Naive thymus-derived CD4-positive, alpha-beta T cell (primary cell): ENCODE data around the gene PKIG. TPM values are rescaled to one million over a fixed set of nuclear protein-coding genes. Genes with fewer than 3 reads are reported as not detected.
A peak's percentile ranks its signal among the peaks of the same experiment; 100 is the strongest.

Experiments used
- ATAC-seq: fragments of 150-1000 bp; cut with Tn5 transposase; 2 replicates; pipeline ENCODE4 v1.10.0; 2021; ENCODE audit warnings: mild to moderate bottlenecking, moderate library complexity
- CTCF ChIA-PET: fragments of 350-600 bp; sonication (Branson Sonifier 250); formaldehyde crosslinking; loops from one replicate; lab custom pipeline; 2021; ENCODE audit warnings: antibody characterized with exemption; lab: Charles Lee
- POLR2A ChIA-PET: fragments of 350-600 bp; sonication (Branson Sonifier 250); formaldehyde crosslinking; loops from one replicate; lab custom pipeline; 2021; ENCODE audit warnings: antibody characterized with exemption, inconsistent platforms; lab: Charles Lee
- DNase-seq, 9 donors: peaks; one replicate each; pipeline versions ENCODE4 v3.0.0 to v3.0.0-alpha.2; 2020 to 2022; ENCODE audit warnings: mixed read lengths in 1 of 9
- H3K27ac ChIP-seq: one replicate; pipeline ENCODE4 v1.7.0; 2013; ENCODE audit warnings: mild to moderate bottlenecking, low read depth, low read length, moderate library complexity
- H3K27me3 ChIP-seq, 2 donors: one replicate each; pipeline ENCODE4 v1.7.0; 2013; ENCODE audit warnings: low read length in 2 of 2, mild to moderate bottlenecking in 2 of 2, moderate library complexity in 2 of 2; ENCODE audit not compliant: control insufficient read depth in 2 of 2, insufficient read depth in 2 of 2
- H3K36me3 ChIP-seq, 3 experiments: 1 replicate in 2 of 3; 2 replicates in 1 of 3; pipeline ENCODE4 v1.7.0; 2013; ENCODE audit warnings: low read length in 3 of 3, mild to moderate bottlenecking in 3 of 3, moderate library complexity in 1 of 3; ENCODE audit not compliant: insufficient read depth in 3 of 3, control insufficient read depth in 2 of 3
- H3K4me1 ChIP-seq, 2 donors: one replicate each; pipeline ENCODE4 v1.7.0; 2013; ENCODE audit warnings: low read length in 2 of 2, mild to moderate bottlenecking in 2 of 2, moderate library complexity in 1 of 2; ENCODE audit not compliant: control insufficient read depth in 2 of 2, insufficient read depth in 2 of 2
- H3K4me3 ChIP-seq: 2 replicates; pipeline ENCODE4 v1.7.0; 2013; ENCODE audit warnings: mild to moderate bottlenecking, low read length
- H3K9me3 ChIP-seq, 3 experiments: 1 replicate in 2 of 3; 2 replicates in 1 of 3; pipeline ENCODE4 v1.7.0; 2013; ENCODE audit warnings: low read length in 3 of 3; ENCODE audit not compliant: control insufficient read depth in 2 of 3
- H3K27ac Mint-ChIP-seq, 9 donors: one replicate each; pipeline ENCODE4 v1.8.0; 2020 to 2022; ENCODE audit warnings: mixed read lengths in 9 of 9, mild to moderate bottlenecking in 8 of 9, moderate library complexity in 5 of 9, inconsistent platforms in 2 of 9
- H3K27me3 Mint-ChIP-seq, 5 donors: one replicate each; pipeline ENCODE4 v1.8.0; 2021 to 2022; ENCODE audit warnings: mixed read lengths in 5 of 5, mild to moderate bottlenecking in 1 of 5
- H3K36me3 Mint-ChIP-seq, 5 donors: one replicate each; pipeline ENCODE4 v1.8.0; 2020 to 2022; ENCODE audit warnings: mixed read lengths in 5 of 5, mild to moderate bottlenecking in 3 of 5, inconsistent platforms in 1 of 5
- H3K4me1 Mint-ChIP-seq, 7 donors: one replicate each; pipeline ENCODE4 v1.8.0; 2020 to 2022; ENCODE audit warnings: mixed read lengths in 7 of 7, mild to moderate bottlenecking in 3 of 7, inconsistent platforms in 1 of 7
- H3K4me3 Mint-ChIP-seq, 10 donors: one replicate each; pipeline ENCODE4 v1.8.0; 2020 to 2022; ENCODE audit warnings: mild to moderate bottlenecking in 10 of 10, mixed read lengths in 10 of 10, moderate library complexity in 6 of 10, inconsistent platforms in 2 of 10
- H3K9me3 Mint-ChIP-seq, 11 donors: one replicate each; pipeline ENCODE4 v1.8.0; 2020 to 2022; ENCODE audit warnings: mixed read lengths in 11 of 11, mild to moderate bottlenecking in 4 of 11, inconsistent platforms in 1 of 11, moderate library complexity in 1 of 11
- intact Hi-C, 2 donors: fragments of 100-400 bp; cut with micrococcal nuclease; formaldehyde crosslinking; loops; one replicate each; pipeline ENCODE4 v1.15.1; 2023
- polyA plus RNA-seq, 2 donors: library from polyadenylated mRNA; unstranded; fragments of 300-500 nt; fragmentation: Illumina TruSeq; gene quantifications; one replicate each; pipeline ENCODE4 v1.2.3, GENCODE V29; 2021
- total RNA-seq, 6 experiments: library from RNA in 5 of 6; stranded (reverse) in 5 of 6; gene quantifications; 1 replicate in 5 of 6; 2 replicates in 1 of 6; pipeline ENCODE4 v1.2.3 and lab custom pipeline; 2021 to 2026

The PKIG gene
- total and polyA plus RNA-seq, 7 experiments from 2014 or later: 1.9 to 6.0 (median 2.9) TPM

DNA sequence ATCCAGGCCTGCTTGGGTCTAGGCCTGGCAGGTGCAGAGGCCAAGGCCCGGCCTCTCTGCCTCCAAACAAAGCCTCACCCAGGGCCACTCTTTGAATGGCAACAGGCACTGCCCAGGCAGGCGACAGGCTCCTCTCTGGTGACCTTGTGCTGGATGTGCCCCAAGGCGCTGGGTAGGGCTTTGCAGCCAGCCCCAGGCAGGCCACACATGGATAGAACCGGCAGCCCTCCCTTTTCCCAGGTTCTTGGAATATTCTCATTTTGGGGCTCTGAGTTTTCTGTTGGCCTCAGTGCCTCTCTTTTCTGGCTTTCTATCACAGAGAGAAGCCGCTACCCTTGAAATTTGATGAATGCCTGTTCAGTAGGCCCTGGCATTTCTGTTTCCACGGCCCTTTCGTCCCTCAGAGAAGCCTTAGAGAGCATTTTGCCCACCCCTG, 18.9 kb downstream of the PKIG start:
- Histone ChIP-seq H3K4me1 (peaks cover 0 to 12% of the 10 kb centered on the region in 2 donors), H3K9me3 (no peaks in the 10 kb centered on the region), H3K27me3 (no peaks in the 10 kb centered on the region), H3K36me3 (no peaks in the 10 kb centered on the region), H3K4me3 (no peak overlapping the region), H3K27ac (no peak overlapping the region)
- ChIA-PET POLR2A (interaction anchor here (0.5 kb wide), 1 partner anchor 58 kb away, joined by 3 read pairs; no protein-coding TSS in a partner anchor), CTCF (interaction anchor here (0.8 kb wide), 1 partner anchor 10 kb away, joined by 3 read pairs; no protein-coding TSS in a partner anchor)
- intact Hi-C loops: no loop called here
- H3K36me3 Mint-ChIP-seq: peaks cover 0 to 10% (median 0%) of the 10 kb centered on the region in 5 donors
- H3K4me3 Mint-ChIP-seq: no peak overlapping the region
- no peak for ATAC-seq
- H3K4me1 Mint-ChIP-seq: peaks cover 10 to 40% (median 29%) of the 10 kb centered on the region in 7 donors
- peaks cover 0 to 4% (median 0%) of the 10 kb centered on the region in 11 donors for H3K9me3 Mint-ChIP-seq
- H3K27me3 Mint-ChIP-seq: no peaks in the 10 kb centered on the region
- peak overlapping the region in 3 of 9 donors; percentile 41 to 76 (median 58) for H3K27ac Mint-ChIP-seq
- no peak for DNase-seq

DNA sequence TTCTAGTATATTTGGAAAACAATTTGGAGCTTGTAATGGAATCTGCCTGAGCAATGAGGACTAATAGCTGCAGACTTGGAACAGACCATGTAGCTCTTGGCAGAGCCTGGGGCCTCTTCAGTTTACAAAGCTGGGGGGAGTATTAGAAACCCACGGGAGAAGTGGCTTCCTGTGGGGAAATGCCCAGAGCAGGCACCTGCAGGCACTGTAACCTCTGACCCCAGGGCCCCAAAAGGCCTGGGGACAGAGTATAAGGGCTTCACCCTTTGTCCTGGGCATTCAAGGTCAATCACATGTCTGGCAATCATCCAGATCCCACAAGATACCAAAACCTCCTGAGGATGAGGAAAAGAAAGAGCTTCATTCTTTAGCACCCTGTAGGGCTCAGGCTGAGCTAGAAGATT, 19.4 kb downstream of the PKIG start:
- H3K27me3 ChIP-seq: no peaks in the 10 kb centered on the region
- H3K36me3 Mint-ChIP-seq: peaks cover 0 to 10% (median 0%) of the 10 kb centered on the region in 5 donors
- no peak overlapping the region for H3K27ac ChIP-seq
- peaks cover 0 to 12% of the 10 kb centered on the region in 2 donors for H3K4me1 ChIP-seq
- peaks cover 0 to 4% (median 0%) of the 10 kb centered on the region in 11 donors for H3K9me3 Mint-ChIP-seq
- CTCF ChIA-PET: interaction anchor here (0.6 to 1.2 kb wide), 2 partner anchors 43 to 216 kb away, joined by 3 read pairs; no protein-coding TSS in a partner anchor
- no peaks in the 10 kb centered on the region for H3K9me3 ChIP-seq
- peaks cover 10 to 40% (median 29%) of the 10 kb centered on the region in 7 donors for H3K4me1 Mint-ChIP-seq
- POLR2A ChIA-PET: interaction anchor here (0.6 kb wide), 1 partner anchor 247 kb away, joined by 6 read pairs; no protein-coding TSS in a partner anchor
- DNase-seq (no peak), ATAC-seq (no peak)
- no peak overlapping the region for H3K4me3 Mint-ChIP-seq
- H3K27me3 Mint-ChIP-seq: no peaks in the 10 kb centered on the region
- no peaks in the 10 kb centered on the region for H3K36me3 ChIP-seq
- intact Hi-C loops: no loop called here
- H3K27ac Mint-ChIP-seq: peak overlapping the region in 3 of 9 donors; percentile 21 to 76 (median 41)
- H3K4me3 ChIP-seq: no peak overlapping the region

DNA sequence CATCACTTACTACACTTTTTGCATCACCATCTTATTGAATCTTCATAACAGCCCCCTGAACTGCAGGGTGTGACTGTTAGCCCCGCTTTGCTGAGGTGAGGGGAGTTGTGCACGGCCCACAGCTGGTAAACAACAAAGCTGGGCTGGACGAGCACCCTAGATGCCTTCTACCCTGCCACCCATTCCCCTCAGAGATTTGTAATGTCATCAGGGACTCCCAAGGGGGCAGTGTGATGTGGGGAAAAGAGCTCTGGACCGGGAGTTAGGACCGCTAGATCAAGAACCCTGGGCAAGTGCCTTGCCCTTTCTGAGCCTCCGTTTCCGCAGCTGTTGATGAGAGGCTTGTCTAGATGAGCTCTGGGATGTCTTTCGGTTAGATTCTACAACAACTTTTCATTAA, 20.9 kb downstream of the PKIG start:
- Mint-ChIP-seq H3K27ac (no peak overlapping the region), H3K4me1 (peaks cover 9 to 33% (median 23%) of the 10 kb centered on the region in 7 donors), H3K36me3 (peaks cover 0 to 6% (median 0%) of the 10 kb centered on the region in 5 donors), H3K27me3 (no peaks in the 10 kb centered on the region), H3K9me3 (peaks cover 0 to 4% (median 0%) of the 10 kb centered on the region in 11 donors), H3K4me3 (no peak overlapping the region)
- Histone ChIP-seq H3K4me3 (no peak overlapping the region), H3K4me1 (peaks cover 0 to 9% of the 10 kb centered on the region in 2 donors), H3K27me3 (no peaks in the 10 kb centered on the region), H3K27ac (no peak overlapping the region), H3K9me3 (no peaks in the 10 kb centered on the region), H3K36me3 (no peaks in the 10 kb centered on the region)
- ChIA-PET POLR2A (interaction anchor here (1.1 kb wide), 1 partner anchor 9 kb away, joined by 3 read pairs; no protein-coding TSS in a partner anchor), CTCF (interaction anchor here (0.8 to 1.3 kb wide), 6 partner anchors 9 to 387 kb away, joined by 3 to 7 read pairs (median 4); no protein-coding TSS in a partner anchor)
- ATAC-seq (no peak), DNase-seq (no peak)
- intact Hi-C loops: no loop called here

DNA sequence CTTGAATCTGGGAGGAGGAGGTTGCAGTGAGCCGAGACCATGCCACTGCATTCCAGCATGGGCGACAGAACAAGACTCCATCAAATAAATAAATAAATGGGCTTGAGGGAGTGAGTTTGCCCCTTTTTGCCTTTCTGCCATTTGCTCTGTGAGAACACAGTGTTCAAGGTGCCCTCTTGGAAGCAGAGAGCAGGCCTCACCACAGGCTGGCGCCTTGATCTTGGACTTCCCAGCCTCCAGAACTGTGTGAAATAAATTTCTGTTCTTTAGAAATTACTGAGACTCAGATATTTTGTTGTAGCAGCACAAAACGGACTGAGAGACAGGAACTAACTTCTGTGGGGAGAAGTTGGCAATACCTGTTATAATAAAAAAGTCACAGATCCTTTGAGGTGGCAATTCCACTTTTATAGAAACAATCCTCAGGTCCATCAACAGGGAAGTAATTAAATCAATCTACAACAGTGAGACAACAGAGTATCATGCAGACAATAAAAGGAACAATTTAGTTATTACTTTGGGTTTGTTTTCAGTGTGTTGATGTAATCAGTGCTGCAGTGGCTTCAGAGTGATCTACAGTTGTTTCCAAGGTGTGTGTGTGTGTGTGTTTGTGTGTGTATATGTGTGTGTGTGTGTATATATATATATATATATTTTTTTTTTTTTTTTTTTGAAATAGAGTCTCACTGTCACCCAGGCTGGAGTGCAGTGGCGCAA, 24.5 kb downstream of the PKIG start:
- no peaks in the 10 kb centered on the region for H3K27me3 ChIP-seq
- H3K4me1 ChIP-seq: peaks cover 8 to 20% of the 10 kb centered on the region in 2 donors
- H3K4me3 ChIP-seq: no peak overlapping the region
- Mint-ChIP-seq H3K36me3 (peaks cover 0 to 5% (median 0%) of the 10 kb centered on the region in 5 donors), H3K27ac (peak overlapping the region in 1 of 9 donors; percentile 8), H3K4me3 (no peak overlapping the region), H3K27me3 (no peaks in the 10 kb centered on the region), H3K4me1 (peaks cover 9 to 27% (median 20%) of the 10 kb centered on the region in 7 donors), H3K9me3 (peaks cover 0 to 4% (median 0%) of the 10 kb centered on the region in 11 donors)
- no peak for ATAC-seq
- CTCF ChIA-PET: interaction anchor here (0.7 kb wide), 1 partner anchor 394 kb away, joined by 3 read pairs; no protein-coding TSS in a partner anchor
- no peak for DNase-seq
- no peaks in the 10 kb centered on the region for H3K9me3 ChIP-seq
- intact Hi-C loops: no loop called here
- POLR2A ChIA-PET: interaction anchor here (0.6 kb wide), 1 partner anchor 260 kb away, joined by 3 read pairs; no protein-coding TSS in a partner anchor
- H3K36me3 ChIP-seq: no peaks in the 10 kb centered on the region
- no peak overlapping the region for H3K27ac ChIP-seq

DNA sequence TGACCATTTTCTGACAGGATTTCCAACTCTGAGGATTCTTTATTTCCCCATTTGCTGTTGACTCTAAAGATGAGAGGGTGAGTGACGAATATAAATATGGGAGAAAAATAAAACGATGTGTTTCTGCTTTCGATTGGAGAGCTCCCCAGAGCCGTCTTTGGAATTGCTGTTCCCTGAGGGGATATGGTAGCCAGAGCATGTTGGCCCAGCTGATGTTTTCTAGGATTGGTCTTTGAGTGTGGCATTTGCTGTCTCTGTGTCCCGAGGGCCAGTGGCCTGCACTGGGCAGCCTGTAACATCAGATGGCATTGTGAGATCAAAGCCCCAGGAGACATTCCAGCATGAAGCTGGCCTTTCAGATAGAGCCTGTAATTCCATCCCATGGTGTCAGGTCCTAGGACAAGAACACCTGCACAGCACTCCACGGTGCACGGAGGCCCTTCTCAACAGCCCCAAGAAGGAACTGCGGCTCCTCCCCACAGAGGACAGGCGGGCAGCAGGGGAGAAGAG, 26.7 kb downstream of the PKIG start:
- POLR2A ChIA-PET: interaction anchor here (0.7 to 2.6 kb wide), 4 partner anchors 35 to 394 kb away, joined by 3 to 16 read pairs (median 3); partner anchors contain the start of gene FITM2
- DNase-seq: no peak

More for the DNA sequence above, 26.7 kb downstream of the PKIG start:
- H3K27ac ChIP-seq: peak overlapping the region; percentile 73
- no peak for ATAC-seq
- H3K4me1 ChIP-seq: peaks cover 8 to 20% of the 10 kb centered on the region in 2 donors
- CTCF ChIA-PET: interaction anchor here (0.6 to 3.3 kb wide), 16 partner anchors 10 to 413 kb away, joined by 3 to 23 read pairs (median 4); partner anchors contain the start of gene ADA
- peaks cover 14 to 33% (median 20%) of the 10 kb centered on the region in 7 donors for H3K4me1 Mint-ChIP-seq
- H3K27me3 ChIP-seq: no peaks in the 10 kb centered on the region
- H3K4me3 ChIP-seq: no peak overlapping the region
- intact Hi-C loops: loop anchor here in 1 of 2 donors (1.0 kb wide), 1 partner anchor 77 kb away; no protein-coding TSS in a partner anchor
- no peaks in the 10 kb centered on the region for H3K27me3 Mint-ChIP-seq
- H3K36me3 ChIP-seq: peaks cover 0 to 5% (median 0%) of the 10 kb centered on the region in 3 experiments
- peak overlapping the region in 1 of 10 donors; percentile 6 for H3K4me3 Mint-ChIP-seq
- H3K9me3 Mint-ChIP-seq: peaks cover 0 to 4% (median 0%) of the 10 kb centered on the region in 11 donors
- no peaks in the 10 kb centered on the region for H3K9me3 ChIP-seq
- H3K27ac Mint-ChIP-seq: peak overlapping the region in 7 of 9 donors; percentile 32 to 98 (median 56)
- peaks cover under 1 to 8% (median 7%) of the 10 kb centered on the region in 5 donors for H3K36me3 Mint-ChIP-seq
